ENCODE measurements around the gene MAN1C1.

MAN1C1 gene

GRCh38 chr1:25669781-25670567 is 53.4 kb downstream of the MAN1C1 start:
- H3K27ac ChIP-seq, result no peak overlapping the region
- POLR2A ChIA-PET (ENCODE audit: low non-redundant PET), result no interaction called here
- CTCF ChIA-PET, result no interaction called here
- DNase-seq (ENCODE audit: low spot score), result no peak
- TF ChIP-seq CTCF (conservative IDR thresholded peaks at IDR 0.05; ENCODE audit: low read depth), result no peak

- H3K27ac ChIP-seq, result no peak overlapping the region
- POLR2A ChIA-PET (ENCODE audit: low non-redundant PET), result no interaction called here
- DNase-seq (ENCODE audit: low spot score), result no peak
- CTCF ChIA-PET, result no interaction called here
- TF ChIP-seq CTCF (conservative IDR thresholded peaks at IDR 0.05; ENCODE audit: low read depth), result no peak
Observed at GRCh38 chr1:25671929-25672328, 55.3 kb downstream of the MAN1C1 start.

GRCh38 chr1:25672763-25673409 is 56.3 kb downstream of the MAN1C1 start:
- ChIA-PET POLR2A (ENCODE audit: low non-redundant PET) (no interaction called here), CTCF (no interaction called here)
- H3K27ac ChIP-seq, result no peak overlapping the region
- DNase-seq (ENCODE audit: low spot score), result no peak
- TF ChIP-seq CTCF (conservative IDR thresholded peaks at IDR 0.05; ENCODE audit: low read depth), result no peak

- ChIA-PET CTCF (no interaction called here), POLR2A (ENCODE audit: low non-redundant PET) (no interaction called here)
- DNase-seq (ENCODE audit: low spot score), result no peak
- no peak overlapping the region for H3K27ac ChIP-seq
- TF ChIP-seq CTCF (conservative IDR thresholded peaks at IDR 0.05; ENCODE audit: low read depth), result no peak
Observed at GRCh38 chr1:25673456-25673855, 56.9 kb downstream of the MAN1C1 start.

GRCh38 chr1:25673962-25674806 is 57.6 kb downstream of the MAN1C1 start:
- no peak for DNase-seq (ENCODE audit: low spot score)
- CTCF ChIA-PET, result no interaction called here
- no peak for TF ChIP-seq CTCF (conservative IDR thresholded peaks at IDR 0.05; ENCODE audit: low read depth)
- POLR2A ChIA-PET (ENCODE audit: low non-redundant PET), result no interaction called here
- no peak overlapping the region for H3K27ac ChIP-seq

- POLR2A ChIA-PET (ENCODE audit: low non-redundant PET), result no interaction called here
- CTCF ChIA-PET, result no interaction called here
- no peak for DNase-seq (ENCODE audit: low spot score)
- H3K27ac ChIP-seq, result no peak overlapping the region
- TF ChIP-seq CTCF (conservative IDR thresholded peaks at IDR 0.05; ENCODE audit: low read depth), result no peak
Observed at GRCh38 chr1:25674807-25675084, 58.2 kb downstream of the MAN1C1 start.

All from RWPE1 (cell line).